Endothelial cell of hepatic sinusoid (primary cell): ENCODE measurements around the gene C6orf132.

Source experiments
- in situ Hi-C: cut with HindIII; loops from 2 replicates; pipeline ENCODE4 v1.10.0; 2017; ENCODE audit warnings: low sequenced_read_pairs

The C6orf132 gene

DNA sequence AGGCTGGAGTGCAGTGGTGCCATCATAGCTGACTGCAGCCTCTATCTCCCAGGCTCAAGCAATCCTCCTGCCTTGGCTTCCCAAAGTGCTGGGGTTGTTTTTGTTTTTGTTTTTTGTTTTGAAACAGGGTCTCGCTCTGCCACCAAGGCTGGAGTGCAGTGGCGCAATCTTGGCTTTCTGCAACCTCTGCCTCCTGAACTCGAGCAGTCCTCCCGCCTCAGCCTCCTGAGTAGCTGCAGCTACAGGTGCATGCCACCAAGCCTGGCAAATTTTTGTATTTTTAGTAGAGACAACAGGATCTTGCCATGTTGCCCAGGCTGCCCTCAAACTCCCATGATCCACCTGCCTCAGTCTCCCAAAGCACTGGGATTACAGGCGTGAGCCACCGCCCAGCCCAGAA, 4.2 kb downstream of the C6orf132 start:
- in situ Hi-C loops = loop anchor here (5.0 kb wide), 1 partner anchor 34 kb away; the partner anchor contains the start of gene GUCA1A

DNA sequence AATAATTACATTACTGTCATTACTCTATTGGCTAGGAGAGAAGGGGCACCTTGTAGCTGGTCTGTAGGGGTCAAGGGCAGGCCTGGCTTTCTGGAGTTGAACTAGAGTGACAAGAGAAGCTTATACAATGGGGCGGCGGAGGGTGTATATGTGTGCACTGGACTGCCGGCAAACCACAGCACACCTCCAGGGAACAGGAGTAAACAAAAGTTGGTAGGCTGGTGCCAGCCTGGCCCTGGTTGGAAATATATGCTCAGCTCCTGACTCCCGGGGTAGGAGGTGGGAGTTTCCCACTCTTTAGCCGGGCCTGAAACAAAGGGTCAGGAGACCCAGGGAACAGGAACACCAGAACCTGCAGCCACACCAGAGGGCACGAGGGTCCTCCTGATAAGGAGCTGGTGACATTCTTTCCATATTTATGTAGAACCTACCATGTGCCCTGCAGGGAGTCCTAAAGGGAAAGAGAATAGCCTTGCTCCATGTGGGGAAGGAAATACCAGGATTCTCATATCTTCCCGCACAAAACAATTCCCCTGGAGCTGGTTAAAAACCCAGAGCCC, 5.1 kb downstream of the C6orf132 start:
- in situ Hi-C loops = loop anchor here (5.0 kb wide), 1 partner anchor 35 kb away; the partner anchor contains the start of gene GUCA1A

DNA sequence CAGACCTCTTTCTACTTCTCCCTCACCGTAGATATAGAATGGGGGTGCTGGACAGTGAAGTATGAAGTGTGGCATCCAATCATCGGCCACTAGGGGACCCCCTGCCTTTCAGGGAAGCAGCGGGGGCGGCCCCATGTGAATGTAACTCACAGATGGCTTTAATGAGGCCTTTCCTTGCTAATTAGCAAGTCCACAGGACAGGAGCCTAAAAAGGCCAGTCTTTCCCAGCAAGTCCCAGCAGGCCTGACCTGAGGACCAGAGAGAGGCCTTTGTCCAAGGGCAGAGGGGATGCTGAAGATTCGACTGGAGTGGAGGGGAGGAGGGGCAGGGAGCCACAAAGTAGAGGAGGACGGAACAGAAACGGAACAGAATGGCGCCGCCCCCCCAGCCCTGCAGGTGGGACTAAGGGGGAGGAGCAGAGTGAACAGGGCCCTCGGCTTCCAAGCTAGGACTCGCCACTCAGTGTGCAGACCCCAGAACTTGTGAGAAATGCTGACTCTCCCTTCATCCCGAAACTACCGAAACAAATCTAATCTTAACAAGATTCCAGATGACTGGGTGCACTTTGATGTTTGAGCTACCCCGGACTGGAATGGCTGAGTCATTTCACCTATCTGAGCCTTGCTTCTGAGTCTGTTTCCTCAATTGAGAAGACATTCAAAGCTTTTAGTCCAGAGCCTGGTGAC, 5.8 kb downstream of the C6orf132 start:
- in situ Hi-C loops = loop anchor here (5.0 kb wide), 1 partner anchor 36 kb away; the partner anchor contains the start of gene GUCA1A

DNA sequence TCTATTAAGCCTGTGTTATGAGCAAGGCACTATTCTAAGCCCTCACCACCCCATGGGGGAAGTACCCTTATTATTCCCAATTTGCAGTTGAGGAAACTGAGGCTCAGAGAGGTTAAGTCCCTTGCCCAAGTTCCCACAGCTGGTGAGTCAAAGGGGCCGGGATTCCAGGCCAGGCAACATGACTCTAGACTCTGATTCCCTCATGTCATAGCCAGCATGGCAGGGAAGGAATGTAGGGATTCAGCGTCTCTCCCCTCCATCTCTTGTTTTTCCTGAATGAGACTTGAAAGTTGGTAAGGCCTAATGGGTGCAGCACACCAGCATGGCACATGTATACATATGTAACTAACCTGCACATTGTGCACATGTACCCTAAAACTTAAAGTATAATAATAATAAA, 6.7 kb downstream of the C6orf132 start:
- in situ Hi-C loops = loop anchor here (5.0 kb wide), 1 partner anchor 37 kb away; the partner anchor contains the start of gene GUCA1A

DNA sequence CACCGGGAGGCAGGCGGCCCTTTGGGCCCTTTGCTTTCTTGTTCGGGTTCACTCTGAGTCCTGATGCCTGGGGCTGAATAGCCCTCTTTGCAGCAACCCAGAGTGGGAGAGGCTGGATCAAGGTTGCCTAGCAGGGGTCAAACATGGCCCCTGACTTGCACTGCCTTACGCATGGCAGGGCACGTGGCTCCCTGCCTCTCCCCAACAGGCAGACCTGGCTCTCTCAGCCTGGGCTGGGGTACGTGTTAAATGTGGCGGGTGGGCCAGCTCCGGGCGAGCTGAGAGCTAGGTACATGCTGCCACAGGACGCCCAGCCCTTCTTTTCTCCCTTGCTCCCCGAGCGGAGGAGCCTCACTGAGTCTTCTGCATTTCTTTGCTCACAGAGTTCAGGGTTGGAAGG, 7.3 kb downstream of the C6orf132 start:
- in situ Hi-C loops = loop anchor here (5.0 kb wide), 1 partner anchor 37 kb away; the partner anchor contains the start of gene GUCA1A

DNA sequence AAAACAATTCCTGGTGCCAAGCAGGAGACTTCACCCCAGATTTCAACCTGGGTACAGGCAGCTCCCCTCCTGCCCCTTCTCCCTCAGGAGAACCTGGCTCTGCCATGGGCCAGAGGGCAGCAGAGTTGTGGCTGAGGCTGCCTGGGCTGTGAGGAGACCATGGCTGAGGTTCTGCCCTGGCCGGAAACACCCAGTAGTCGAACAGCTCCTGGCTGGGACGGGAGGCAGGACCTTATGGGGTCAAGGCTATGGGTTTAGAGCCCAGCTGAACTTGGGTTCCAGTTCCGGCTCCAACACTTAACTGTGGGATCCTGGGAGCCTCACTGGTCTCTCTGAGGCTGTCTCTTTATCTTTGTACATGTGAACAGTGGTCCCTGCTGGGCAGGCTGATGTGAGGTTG, 8.5 kb downstream of the C6orf132 start:
- in situ Hi-C loops = no loop called here

DNA sequence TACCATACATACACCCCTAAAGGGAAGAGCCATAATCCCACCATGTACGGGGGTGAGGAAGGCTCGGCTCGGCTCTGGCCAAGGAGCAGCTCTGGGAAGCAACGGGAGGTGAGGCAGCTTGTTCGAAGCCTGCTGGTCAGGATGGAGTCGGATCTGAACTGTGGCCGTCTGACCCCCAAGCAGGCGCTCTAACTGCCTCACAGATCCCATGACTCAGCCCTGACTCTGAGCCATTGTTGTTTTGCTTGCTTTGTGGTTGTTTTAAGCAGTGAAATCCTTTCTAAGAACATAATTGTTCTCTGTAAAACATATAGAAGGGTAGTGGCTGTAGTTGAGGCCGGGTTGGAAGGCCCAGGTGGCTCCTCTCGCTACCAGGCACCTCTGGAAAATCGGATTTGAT, 10.9 kb downstream of the C6orf132 start:
- in situ Hi-C loops = no loop called here

DNA sequence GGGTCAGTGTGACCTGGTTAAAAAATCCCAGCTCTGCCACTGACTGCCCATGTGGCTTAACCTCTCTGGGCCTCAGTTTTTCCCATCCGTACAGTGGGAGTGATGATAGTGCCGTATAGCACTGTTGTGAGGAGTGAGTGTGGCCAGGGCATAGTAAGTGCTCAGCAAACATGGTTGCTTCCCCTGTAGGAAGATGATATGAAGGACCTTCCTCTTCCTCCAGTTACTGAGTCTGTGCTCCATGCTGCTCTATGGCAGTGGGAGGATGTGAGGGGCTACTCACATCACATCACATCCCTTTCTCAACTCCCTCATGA, 13.1 kb downstream of the C6orf132 start:
- in situ Hi-C loops = no loop called here

DNA sequence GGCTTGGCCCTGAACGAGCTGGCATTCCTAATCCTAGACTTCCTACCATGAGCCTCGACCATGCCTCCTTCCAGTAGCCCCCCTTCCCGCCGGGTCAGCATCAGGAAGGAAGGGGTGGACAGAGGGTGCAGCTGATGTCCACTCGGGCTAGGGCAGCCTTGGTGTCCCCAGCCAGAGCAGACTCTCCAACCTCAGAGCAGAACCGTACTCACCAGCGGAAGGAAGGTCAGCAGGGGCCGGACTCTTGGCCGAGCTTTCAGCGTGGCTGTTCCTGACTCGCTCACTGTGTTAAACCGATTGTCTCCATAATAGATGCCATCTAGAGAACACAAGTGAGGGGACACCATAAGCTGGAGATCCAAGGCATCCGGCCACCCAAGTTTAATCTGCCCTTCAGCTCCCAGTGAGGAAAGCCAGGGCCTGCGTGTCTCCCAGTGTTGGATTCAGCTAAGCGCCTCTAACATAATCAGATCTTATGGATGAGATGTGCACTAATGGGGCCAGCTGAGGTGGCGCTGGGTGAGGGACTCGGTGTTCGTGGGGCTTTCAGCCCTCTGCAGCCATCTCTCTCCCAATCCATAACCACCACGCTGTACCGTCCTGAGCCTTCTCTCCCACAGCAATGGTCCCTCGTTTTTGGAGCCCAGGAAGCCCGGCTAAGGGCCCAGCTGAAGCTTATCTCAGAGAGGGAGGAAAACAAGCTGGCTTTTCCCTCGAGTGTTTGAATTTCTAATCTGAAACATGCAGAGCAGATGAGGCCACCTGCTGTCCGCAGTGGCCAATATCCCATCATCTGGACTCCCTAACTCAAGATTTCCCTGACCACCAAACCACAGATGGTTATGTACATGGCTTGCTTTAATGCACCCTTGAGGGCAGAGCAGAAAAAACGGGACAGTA, 13.7 kb downstream of the C6orf132 start:
- in situ Hi-C loops = no loop called here

DNA sequence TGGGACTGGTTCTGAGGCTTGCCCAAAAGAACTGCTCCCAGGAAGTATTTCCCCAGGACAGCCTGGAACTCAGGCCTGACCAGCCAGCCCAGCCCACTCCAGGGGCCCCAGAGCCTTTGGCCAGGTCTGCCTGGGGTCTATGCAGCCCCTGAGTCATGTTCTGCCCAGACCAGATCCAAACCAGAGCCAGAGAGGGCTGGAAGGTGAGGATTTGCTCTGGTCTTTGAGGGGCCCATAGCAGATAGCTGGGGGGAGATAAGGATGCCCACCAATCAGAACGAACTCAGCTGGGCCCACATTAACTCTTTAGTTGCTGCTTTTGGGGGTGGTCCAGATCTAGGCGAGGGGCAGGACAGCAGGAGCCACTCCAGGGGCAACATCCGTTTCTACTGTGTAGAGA, 16.8 kb downstream of the C6orf132 start:
- in situ Hi-C loops = no loop called here

DNA sequence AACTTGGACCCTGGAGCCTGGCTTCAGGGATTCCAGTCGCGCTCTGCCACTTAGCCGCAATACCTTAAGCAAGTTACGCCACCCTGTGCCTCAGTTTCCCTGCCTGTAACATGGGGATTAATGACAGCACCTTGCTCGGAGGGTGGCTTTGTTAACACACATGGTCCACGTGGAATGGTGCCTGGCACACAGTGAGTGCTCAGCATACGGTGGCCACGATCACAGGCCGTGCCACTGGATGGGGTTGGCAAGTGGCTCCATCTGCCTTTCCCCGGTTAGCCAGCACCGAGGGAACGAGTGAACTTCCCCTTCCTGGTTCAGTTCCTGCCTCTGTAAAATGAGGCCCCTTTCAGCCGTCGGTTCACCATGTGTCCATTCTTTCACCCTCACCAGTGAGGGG, 17.2 kb downstream of the C6orf132 start:
- in situ Hi-C loops = no loop called here

DNA sequence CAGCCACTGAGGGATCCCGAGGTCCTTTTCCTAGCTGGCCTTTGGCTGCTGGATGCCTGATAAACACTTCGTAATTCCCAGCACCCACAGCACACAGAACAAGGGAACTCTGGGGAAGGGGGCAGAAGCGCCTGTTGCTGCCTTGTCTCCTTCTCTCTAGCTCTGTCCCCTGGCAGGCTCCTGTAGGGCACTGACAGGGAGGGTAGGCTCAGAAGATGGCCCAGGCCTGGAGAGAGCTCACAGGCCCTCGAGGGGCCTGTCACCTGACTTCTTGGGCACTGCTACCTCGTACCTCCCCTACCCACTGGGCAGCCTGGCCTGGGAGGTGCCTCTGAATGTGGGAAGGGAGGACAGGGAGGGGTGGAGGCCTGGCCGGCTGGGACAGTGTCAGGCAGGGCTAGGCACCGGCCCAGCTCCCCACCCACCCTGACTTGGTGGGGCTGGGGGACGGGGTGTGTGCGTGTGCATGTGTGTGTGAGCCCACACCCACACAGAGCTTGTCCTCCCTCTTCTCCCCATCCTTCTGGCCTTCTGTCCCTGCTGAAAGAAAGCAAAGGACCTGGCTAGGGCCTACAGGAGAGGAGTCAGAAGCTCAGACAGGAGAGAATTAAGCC, 18.1 kb downstream of the C6orf132 start:
- in situ Hi-C loops = no loop called here

DNA sequence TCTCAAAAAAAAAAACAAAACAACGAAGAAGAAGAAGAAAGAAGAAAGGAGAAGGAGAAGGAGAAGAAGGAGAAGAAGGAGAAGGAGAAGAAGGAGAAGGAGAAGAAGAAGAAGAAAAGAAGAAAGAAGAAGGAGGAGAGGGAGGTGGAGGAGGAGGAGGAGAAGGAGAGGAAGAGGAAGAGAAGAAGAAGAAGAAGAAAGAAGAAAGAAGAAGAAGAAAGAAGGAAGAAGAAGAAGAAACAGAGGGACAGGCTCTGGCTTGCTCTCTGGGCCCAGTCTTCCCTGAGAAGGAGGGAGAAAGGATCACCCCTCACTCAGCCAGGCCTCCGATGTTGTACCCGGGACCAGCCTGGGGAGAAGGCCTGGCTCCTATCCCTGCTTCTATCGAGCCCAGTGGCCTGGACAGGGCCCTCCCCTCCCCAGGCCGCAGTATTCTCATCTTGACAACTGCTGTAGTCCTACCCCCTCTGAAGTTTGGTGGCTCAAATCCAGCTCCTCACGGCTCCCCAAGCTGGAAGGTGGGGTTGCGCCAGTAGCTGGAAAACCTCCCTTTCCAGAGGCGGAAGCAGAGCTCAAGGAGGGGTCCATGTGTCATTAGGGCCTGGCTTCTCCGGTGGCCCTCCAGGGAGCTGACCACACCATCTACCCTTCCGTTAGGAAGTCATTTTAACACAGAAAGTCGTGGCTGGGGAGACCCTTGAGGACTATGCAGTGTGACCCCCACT, 18.9 kb downstream of the C6orf132 start:
- in situ Hi-C loops = no loop called here

DNA sequence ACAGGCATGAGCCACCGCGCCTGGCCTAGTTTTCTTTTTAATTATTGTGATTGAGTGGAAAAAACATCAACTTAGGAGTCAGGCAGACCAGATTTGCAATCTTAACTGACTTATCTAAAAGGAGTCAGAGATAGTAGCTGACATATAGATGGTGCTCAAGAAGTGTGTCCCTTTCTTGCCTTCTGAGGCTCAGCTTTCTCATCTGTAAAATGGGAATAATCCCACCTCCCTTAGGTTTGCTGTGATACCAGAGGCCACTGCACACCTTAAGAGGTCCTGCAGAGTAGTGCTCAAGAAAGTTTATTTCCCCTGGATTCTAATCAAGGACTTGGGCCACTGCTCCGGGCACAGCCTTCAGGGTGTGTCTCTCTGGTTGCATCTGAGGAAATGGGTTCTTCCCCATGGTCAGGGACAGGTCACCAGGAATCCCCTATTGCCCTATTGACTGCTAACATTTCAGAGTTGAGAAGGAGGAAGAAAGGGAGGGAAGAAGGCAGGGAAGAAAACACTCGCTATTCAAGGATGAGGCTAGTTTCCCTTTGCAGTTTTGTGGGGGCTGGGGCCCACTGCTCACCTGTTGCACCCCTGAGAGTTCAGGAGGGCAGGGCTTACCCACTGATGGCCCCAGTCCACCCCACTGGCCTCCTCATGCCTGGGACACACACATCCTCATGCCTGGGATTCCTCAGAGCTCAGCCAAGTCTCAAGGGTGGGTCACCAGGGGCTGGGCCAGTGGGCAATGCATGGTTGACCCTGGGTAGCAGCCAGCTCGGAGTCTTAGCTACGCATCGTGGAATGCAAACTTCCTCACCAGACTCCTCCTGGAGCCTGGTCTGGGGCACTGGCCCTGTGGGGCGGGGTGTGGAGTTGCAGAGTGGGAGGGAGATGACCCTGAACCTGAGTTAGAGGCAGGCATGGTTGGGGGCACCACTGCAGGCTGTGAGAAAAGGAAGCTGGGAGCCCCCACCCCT, 21.2 kb downstream of the C6orf132 start:
- in situ Hi-C loops = no loop called here

DNA sequence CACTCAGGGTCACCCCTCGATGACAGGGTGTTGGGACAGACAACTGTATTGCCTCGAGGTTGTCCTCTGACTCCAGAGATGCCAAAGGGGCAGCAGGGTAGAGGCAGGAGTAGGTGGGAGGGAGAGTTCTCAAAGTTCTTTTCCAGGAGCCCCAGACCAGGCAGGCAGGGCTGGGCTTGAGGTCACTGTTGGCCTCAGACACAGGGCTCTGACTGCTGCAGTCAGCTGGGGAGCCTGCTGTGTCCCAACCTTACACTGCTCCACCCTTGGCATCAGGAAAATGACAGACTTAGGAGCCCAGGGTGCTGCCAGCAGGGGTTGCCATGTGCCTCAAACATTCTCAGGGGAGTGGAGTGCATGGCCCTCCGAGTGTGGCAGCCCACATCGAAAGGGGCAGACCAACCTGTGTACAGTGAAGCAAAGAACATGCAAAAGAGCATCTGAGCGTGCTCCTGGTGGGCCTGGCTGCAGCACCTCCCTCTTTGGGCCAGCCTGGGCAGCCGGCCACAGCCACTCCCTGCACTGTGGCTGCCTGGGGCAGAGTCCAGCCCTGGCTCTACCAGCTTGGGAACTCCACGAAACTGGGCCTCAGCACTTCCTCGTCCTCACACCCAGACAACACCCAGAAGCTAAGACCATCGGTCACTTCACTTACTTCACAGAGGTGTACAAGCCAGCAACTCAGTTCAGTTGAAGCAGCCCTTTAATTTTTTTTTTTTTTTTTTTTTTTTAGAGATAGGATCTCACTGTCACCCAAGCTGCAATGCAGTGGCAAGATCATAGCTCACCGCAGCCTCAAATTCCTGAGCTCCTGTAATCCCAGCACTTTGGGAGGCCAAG, 24.0 kb downstream of the C6orf132 start:
- in situ Hi-C loops = no loop called here

DNA sequence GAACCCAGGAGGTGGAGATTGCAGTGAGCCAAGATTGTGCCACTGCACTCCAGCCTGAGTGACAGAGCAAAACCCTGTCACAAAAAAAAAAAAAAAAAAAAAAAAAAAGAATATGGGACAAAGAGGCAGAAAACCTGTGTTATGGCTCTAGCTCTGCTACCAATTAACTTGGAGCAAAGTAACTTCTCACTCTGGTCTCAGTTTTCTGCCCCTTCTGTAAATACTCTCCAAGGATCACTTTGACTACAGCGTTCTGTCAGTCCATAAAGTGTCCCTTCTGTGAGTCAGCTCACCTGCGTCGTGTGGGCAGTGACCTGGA, 24.6 kb downstream of the C6orf132 start:
- in situ Hi-C loops = no loop called here

DNA sequence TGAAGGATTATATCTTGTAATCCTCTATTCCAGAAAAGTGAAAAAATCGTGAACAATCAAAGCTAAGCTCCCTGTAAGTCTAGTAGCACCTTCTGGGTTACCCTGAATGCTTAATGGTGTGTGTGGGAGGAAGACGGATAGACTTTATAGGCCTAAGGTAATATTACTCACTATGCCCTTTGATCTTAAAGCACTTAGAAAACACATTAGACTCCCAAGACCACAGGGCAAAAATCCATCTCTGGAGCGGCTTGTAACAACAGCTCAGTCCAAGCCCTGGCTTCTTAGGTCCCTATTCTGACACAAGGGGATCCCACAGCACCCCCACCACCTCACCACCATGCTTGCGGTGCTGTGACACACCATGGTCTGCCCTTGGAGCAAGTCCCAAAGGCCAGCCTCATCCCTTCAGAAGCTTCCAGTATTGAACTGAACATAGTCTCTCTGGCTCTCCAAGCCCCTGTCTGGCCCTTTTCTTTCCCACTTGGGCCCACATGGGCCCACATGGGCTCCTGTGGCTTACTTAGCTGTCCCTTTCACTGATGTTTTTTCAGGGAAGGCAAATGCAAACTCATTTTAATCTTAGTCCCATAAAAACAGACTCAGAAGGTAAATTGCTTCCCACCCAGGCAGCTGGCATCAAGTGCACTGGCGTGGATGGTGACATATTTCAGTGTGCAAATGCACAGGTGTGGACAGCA, 28.3 kb downstream of the C6orf132 start:
- in situ Hi-C loops = no loop called here

DNA sequence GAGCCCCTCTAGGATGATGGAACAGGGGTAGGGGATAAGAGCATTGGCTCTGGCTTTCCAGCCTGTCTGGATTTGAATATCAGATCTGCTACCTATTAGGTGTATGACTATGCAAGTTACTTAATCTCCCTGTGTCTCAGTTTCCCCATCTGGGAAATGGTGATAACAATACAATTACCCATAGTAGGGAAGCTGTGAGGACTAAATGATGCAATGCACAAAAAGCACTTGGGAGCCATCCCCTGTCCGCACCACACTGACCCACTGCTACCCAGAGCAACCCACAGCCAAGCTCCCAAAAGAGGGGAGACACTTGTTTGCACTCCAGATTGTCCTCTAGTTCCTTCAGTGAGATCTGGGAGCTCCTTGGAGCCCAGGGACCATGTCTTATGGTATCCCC, 30.1 kb downstream of the C6orf132 start:
- in situ Hi-C loops = no loop called here
